CD4-positive, alpha-beta memory T cell (primary cell): ENCODE measurements around the gene FGF16. TPM values are rescaled to one million over a fixed set of nuclear protein-coding genes. Genes with fewer than 3 reads are reported as not detected.

Experiments used
- CTCF ChIA-PET: fragments of 350-600 bp; sonication (Branson Sonifier 250); formaldehyde crosslinking; loops from one replicate; lab custom pipeline; 2021; ENCODE audit warnings: inconsistent platforms; ENCODE audit not compliant: partially characterized antibody; lab: Charles Lee
- POLR2A ChIA-PET: fragments of 350-600 bp; sonication (Branson Sonifier 250); formaldehyde crosslinking; loops from one replicate; lab custom pipeline; 2021; ENCODE audit not compliant: partially characterized antibody; lab: Charles Lee
- DNase-seq, 5 donors: peaks; one replicate each; pipeline versions ENCODE4 v3.0.0 to v3.0.0-alpha.2; 2020 to 2022; ENCODE audit warnings: mixed read lengths in 1 of 5
- H3K27ac ChIP-seq: one replicate; pipeline ENCODE4 v1.7.0; 2013; ENCODE audit warnings: low read depth, low read length
- H3K27me3 ChIP-seq: 2 replicates; pipeline ENCODE4 v1.7.0; 2013; ENCODE audit warnings: mild to moderate bottlenecking, low read length, moderate library complexity; ENCODE audit not compliant: insufficient read depth
- H3K36me3 ChIP-seq: 2 replicates; pipeline ENCODE4 v1.7.0; 2013; ENCODE audit warnings: mild to moderate bottlenecking, low read length, moderate library complexity; ENCODE audit not compliant: insufficient read depth
- H3K4me1 ChIP-seq: 2 replicates; pipeline ENCODE4 v1.7.0; 2013; ENCODE audit warnings: mild to moderate bottlenecking, low read length, moderate library complexity; ENCODE audit not compliant: insufficient read depth
- H3K4me3 ChIP-seq, 2 donors: one replicate each; pipeline ENCODE4 v1.7.0; 2013; ENCODE audit warnings: low read length in 2 of 2, mild to moderate bottlenecking in 1 of 2
- H3K9me3 ChIP-seq, 2 donors: one replicate each; pipeline ENCODE4 v1.7.0; 2013; ENCODE audit warnings: low read length in 2 of 2, control low read depth in 1 of 2; ENCODE audit not compliant: control insufficient read depth in 1 of 2
- H3K27ac Mint-ChIP-seq, 7 donors: one replicate each; pipeline ENCODE4 v1.8.0; 2020 to 2021; ENCODE audit warnings: mixed read lengths in 7 of 7, mild to moderate bottlenecking in 6 of 7, inconsistent platforms in 3 of 7, moderate library complexity in 3 of 7
- H3K27me3 Mint-ChIP-seq, 2 donors: one replicate each; pipeline ENCODE4 v1.8.0; 2020 to 2021; ENCODE audit warnings: mixed read lengths in 2 of 2
- H3K36me3 Mint-ChIP-seq, 2 donors: one replicate each; pipeline ENCODE4 v1.8.0; 2020 to 2021; ENCODE audit warnings: mixed read lengths in 2 of 2, inconsistent platforms in 1 of 2, mild to moderate bottlenecking in 1 of 2
- H3K4me1 Mint-ChIP-seq, 4 donors: one replicate each; pipeline ENCODE4 v1.8.0; 2020 to 2021; ENCODE audit warnings: mixed read lengths in 4 of 4, mild to moderate bottlenecking in 1 of 4
- H3K4me3 Mint-ChIP-seq, 8 donors: one replicate each; pipeline ENCODE4 v1.8.0; 2020 to 2021; ENCODE audit warnings: mixed read lengths in 8 of 8, mild to moderate bottlenecking in 7 of 8, moderate library complexity in 6 of 8, inconsistent platforms in 3 of 8
- H3K9me3 Mint-ChIP-seq, 8 donors: one replicate each; pipeline ENCODE4 v1.8.0; 2020 to 2021; ENCODE audit warnings: mixed read lengths in 8 of 8, mild to moderate bottlenecking in 5 of 8, inconsistent platforms in 3 of 8, moderate library complexity in 1 of 8
- intact Hi-C: fragments of 100-400 bp; cut with micrococcal nuclease; formaldehyde crosslinking; loops from one replicate; pipeline ENCODE4 v1.15.1; 2023
- polyA plus RNA-seq, 2 donors: library from polyadenylated mRNA; unstranded; fragments of 300-500 nt; fragmentation: Illumina TruSeq; gene quantifications; one replicate each; pipeline ENCODE4 v1.2.3, GENCODE V29; 2021
- total RNA-seq, 2 experiments: library from RNA; stranded (reverse); gene quantifications; one replicate each; pipeline ENCODE4 v1.2.3, GENCODE V29; 2021

Gene FGF16
- total and polyA plus RNA-seq, 4 experiments from 2014 or later: not detected

- H3K9me3 Mint-ChIP-seq: peaks cover 0 to 4% (median 0%) of the 10 kb centered on the region in 8 donors
- no peak overlapping the region for H3K27ac Mint-ChIP-seq
- CTCF ChIA-PET: no interaction called here
- H3K36me3 Mint-ChIP-seq: no peaks in the 10 kb centered on the region
- no peak for DNase-seq
- Histone ChIP-seq H3K27me3 (no peaks in the 10 kb centered on the region), H3K27ac (no peak overlapping the region), H3K4me1 (no peaks in the 10 kb centered on the region), H3K4me3 (no peak overlapping the region), H3K36me3 (no peaks in the 10 kb centered on the region), H3K9me3 (no peaks in the 10 kb centered on the region)
- intact Hi-C loops: no loop called here
- POLR2A ChIA-PET: no interaction called here
- H3K27me3 Mint-ChIP-seq: no peaks in the 10 kb centered on the region
- no peaks in the 10 kb centered on the region for H3K4me1 Mint-ChIP-seq
- H3K4me3 Mint-ChIP-seq: no peak overlapping the region
These were observed 24.1 kb upstream of the FGF16 start for GRCh38 chrX:77422891-77423648.

DNA sequence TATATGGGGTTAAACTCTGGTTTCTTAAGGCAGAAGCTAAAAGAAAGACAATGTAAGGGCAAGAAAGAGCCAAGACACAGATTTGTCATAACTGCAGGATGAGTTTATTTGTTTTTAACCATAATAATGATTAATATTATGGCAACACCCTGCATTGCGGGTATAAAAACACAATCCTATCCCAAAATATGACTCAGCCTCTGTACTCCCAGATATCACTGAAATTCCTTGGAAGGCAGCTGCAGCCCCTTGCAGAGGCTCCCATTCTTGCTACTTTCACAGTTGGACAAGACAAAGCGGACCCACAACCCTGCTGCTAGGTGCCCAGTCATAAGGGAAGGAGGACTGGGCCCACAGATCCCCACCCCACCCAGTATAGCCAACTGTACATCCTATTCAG is 20.4 kb upstream of the FGF16 start:
- Histone ChIP-seq H3K4me3 (no peak overlapping the region), H3K4me1 (no peaks in the 10 kb centered on the region), H3K27ac (no peak overlapping the region), H3K27me3 (no peaks in the 10 kb centered on the region), H3K9me3 (no peaks in the 10 kb centered on the region), H3K36me3 (no peaks in the 10 kb centered on the region)
- no peaks in the 10 kb centered on the region for H3K36me3 Mint-ChIP-seq
- H3K4me1 Mint-ChIP-seq: no peaks in the 10 kb centered on the region
- no peak overlapping the region for H3K4me3 Mint-ChIP-seq
- no peaks in the 10 kb centered on the region for H3K27me3 Mint-ChIP-seq
- ChIA-PET POLR2A (no interaction called here), CTCF (no interaction called here)
- DNase-seq: no peak
- H3K27ac Mint-ChIP-seq: no peak overlapping the region
- intact Hi-C loops: no loop called here
- H3K9me3 Mint-ChIP-seq: no peaks in the 10 kb centered on the region

GRCh38 chrX:77427611-77428010 is 19.6 kb upstream of the FGF16 start:
- POLR2A ChIA-PET: no interaction called here
- Histone ChIP-seq H3K4me3 (no peak overlapping the region), H3K4me1 (no peaks in the 10 kb centered on the region), H3K36me3 (no peaks in the 10 kb centered on the region), H3K9me3 (no peaks in the 10 kb centered on the region), H3K27ac (no peak overlapping the region), H3K27me3 (no peaks in the 10 kb centered on the region)
- Mint-ChIP-seq H3K4me1 (no peaks in the 10 kb centered on the region), H3K4me3 (no peak overlapping the region), H3K27me3 (no peaks in the 10 kb centered on the region), H3K9me3 (no peaks in the 10 kb centered on the region), H3K27ac (no peak overlapping the region), H3K36me3 (no peaks in the 10 kb centered on the region)
- CTCF ChIA-PET: no interaction called here
- intact Hi-C loops: no loop called here
- DNase-seq: no peak

DNA sequence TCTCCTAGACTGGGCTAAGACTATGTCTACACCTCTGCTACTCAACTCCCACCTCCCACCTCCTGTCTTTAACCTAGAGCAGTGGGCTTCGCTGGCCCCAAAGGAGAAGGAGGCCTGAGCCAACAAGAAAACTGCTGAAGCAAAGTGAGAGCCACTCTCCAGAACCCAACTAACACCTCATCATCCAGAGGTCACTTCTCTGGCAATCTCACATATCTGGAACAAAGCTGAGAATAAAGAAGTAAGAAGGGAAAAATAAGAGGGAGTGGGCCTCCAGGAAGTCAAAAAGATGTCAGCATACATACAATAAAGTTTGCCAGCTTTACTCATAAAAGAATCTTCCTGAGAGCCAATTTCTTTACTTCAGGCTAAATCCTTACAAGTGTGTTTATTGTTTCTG is 18.6 kb upstream of the FGF16 start:
- Histone ChIP-seq H3K4me1 (no peaks in the 10 kb centered on the region), H3K4me3 (no peak overlapping the region), H3K9me3 (no peaks in the 10 kb centered on the region), H3K27ac (no peak overlapping the region), H3K36me3 (no peaks in the 10 kb centered on the region), H3K27me3 (no peaks in the 10 kb centered on the region)
- H3K27ac Mint-ChIP-seq: no peak overlapping the region
- POLR2A ChIA-PET: no interaction called here
- CTCF ChIA-PET: no interaction called here
- intact Hi-C loops: no loop called here
- H3K9me3 Mint-ChIP-seq: no peaks in the 10 kb centered on the region
- H3K4me3 Mint-ChIP-seq: no peak overlapping the region
- H3K36me3 Mint-ChIP-seq: no peaks in the 10 kb centered on the region
- no peaks in the 10 kb centered on the region for H3K4me1 Mint-ChIP-seq
- no peaks in the 10 kb centered on the region for H3K27me3 Mint-ChIP-seq
- no peak for DNase-seq

DNA sequence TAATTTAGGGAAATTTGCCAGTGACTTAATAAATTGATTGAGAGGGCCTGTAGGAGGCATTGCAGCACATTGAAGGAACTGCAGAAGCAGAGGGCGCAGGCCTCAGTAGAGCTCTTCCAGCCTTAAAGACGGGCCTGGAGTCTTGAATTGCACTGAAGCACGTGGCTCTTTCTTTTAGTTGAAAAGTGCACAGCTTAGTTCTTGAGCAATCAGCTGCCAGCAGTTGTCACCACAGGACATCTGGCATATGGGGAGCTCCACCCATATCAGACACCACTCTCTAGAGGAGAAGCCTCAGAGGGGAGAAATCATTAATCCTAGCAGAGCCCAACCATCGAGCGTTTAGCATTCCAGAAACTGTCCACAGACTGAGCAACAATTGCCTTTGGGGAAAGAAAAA is 16.0 kb upstream of the FGF16 start:
- no peak for DNase-seq
- no peaks in the 10 kb centered on the region for H3K27me3 Mint-ChIP-seq
- ChIA-PET POLR2A (no interaction called here), CTCF (no interaction called here)
- no peaks in the 10 kb centered on the region for H3K4me1 ChIP-seq
- no peaks in the 10 kb centered on the region for H3K9me3 ChIP-seq
- intact Hi-C loops: no loop called here
- H3K4me3 ChIP-seq: no peak overlapping the region
- H3K4me3 Mint-ChIP-seq: no peak overlapping the region
- H3K36me3 Mint-ChIP-seq: no peaks in the 10 kb centered on the region
- H3K27ac Mint-ChIP-seq: no peak overlapping the region
- H3K27me3 ChIP-seq: no peaks in the 10 kb centered on the region
- no peaks in the 10 kb centered on the region for H3K4me1 Mint-ChIP-seq
- H3K27ac ChIP-seq: no peak overlapping the region
- H3K9me3 Mint-ChIP-seq: no peaks in the 10 kb centered on the region
- no peaks in the 10 kb centered on the region for H3K36me3 ChIP-seq

GRCh38 chrX:77433001-77433400 is 14.2 kb upstream of the FGF16 start:
- intact Hi-C loops: no loop called here
- Mint-ChIP-seq H3K36me3 (no peaks in the 10 kb centered on the region), H3K27me3 (no peaks in the 10 kb centered on the region), H3K9me3 (no peaks in the 10 kb centered on the region), H3K4me3 (no peak overlapping the region), H3K27ac (no peak overlapping the region), H3K4me1 (no peaks in the 10 kb centered on the region)
- no peak overlapping the region for H3K4me3 ChIP-seq
- H3K9me3 ChIP-seq: no peaks in the 10 kb centered on the region
- ChIA-PET POLR2A (no interaction called here), CTCF (no interaction called here)
- H3K4me1 ChIP-seq: no peaks in the 10 kb centered on the region
- H3K27me3 ChIP-seq: no peaks in the 10 kb centered on the region
- H3K36me3 ChIP-seq: no peaks in the 10 kb centered on the region
- H3K27ac ChIP-seq: no peak overlapping the region
- DNase-seq: no peak

DNA sequence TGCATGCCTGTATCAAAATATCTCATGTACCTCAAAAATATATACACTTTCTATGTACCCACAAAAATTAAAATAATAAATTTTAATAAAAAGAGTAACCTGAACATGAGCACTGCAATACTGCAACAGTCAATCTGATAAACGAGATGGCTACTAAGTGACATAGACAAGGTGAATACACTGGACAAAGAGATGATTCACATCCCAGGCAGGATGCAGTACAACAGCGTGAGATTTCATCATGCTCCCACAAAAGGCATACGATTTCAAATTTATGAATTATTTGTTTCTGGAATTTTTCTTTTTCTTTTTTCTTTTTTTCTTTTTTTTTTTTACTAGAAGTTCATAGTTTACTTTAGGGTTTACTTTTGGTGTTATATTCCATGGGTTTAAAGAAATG is 12.2 kb upstream of the FGF16 start:
- CTCF ChIA-PET: no interaction called here
- no peak overlapping the region for H3K4me3 Mint-ChIP-seq

GRCh38 chrX:77436271-77436670 is 10.9 kb upstream of the FGF16 start:
- no peaks in the 10 kb centered on the region for H3K4me1 ChIP-seq
- no peak overlapping the region for H3K27ac ChIP-seq
- H3K36me3 ChIP-seq: no peaks in the 10 kb centered on the region
- no peak for DNase-seq
- no peaks in the 10 kb centered on the region for H3K9me3 ChIP-seq
- no peak overlapping the region for H3K4me3 ChIP-seq
- no peak overlapping the region for H3K27ac Mint-ChIP-seq
- no peaks in the 10 kb centered on the region for H3K9me3 Mint-ChIP-seq
- H3K27me3 ChIP-seq: no peaks in the 10 kb centered on the region
- intact Hi-C loops: no loop called here
- POLR2A ChIA-PET: no interaction called here
- H3K4me3 Mint-ChIP-seq: no peak overlapping the region
- H3K36me3 Mint-ChIP-seq: no peaks in the 10 kb centered on the region
- no peaks in the 10 kb centered on the region for H3K4me1 Mint-ChIP-seq
- no peaks in the 10 kb centered on the region for H3K27me3 Mint-ChIP-seq
- CTCF ChIA-PET: no interaction called here

More for the DNA sequence above, 12.2 kb upstream of the FGF16 start:
- Histone ChIP-seq H3K36me3 (no peaks in the 10 kb centered on the region), H3K27ac (no peak overlapping the region), H3K9me3 (no peaks in the 10 kb centered on the region), H3K27me3 (no peaks in the 10 kb centered on the region), H3K4me1 (no peaks in the 10 kb centered on the region), H3K4me3 (no peak overlapping the region)
- H3K4me1 Mint-ChIP-seq: no peaks in the 10 kb centered on the region
- POLR2A ChIA-PET: no interaction called here
- H3K36me3 Mint-ChIP-seq: no peaks in the 10 kb centered on the region
- H3K9me3 Mint-ChIP-seq: no peaks in the 10 kb centered on the region
- no peaks in the 10 kb centered on the region for H3K27me3 Mint-ChIP-seq
- H3K27ac Mint-ChIP-seq: no peak overlapping the region
- DNase-seq: no peak
- intact Hi-C loops: no loop called here
